Stimulated activated effector memory CD8-positive, alpha-beta T cell treated with anti-CD3 and anti-CD28 coated beads, Interleukin-12 subunit alpha, Interleukin-12 subunit beta, amount 100 ng/mL, for 72 hours (primary cell): Measurements from ENCODE around the gene SCFD2.
A peak's percentile ranks its signal among the peaks of the same experiment; 100 is the strongest.
"Not testable (repeated sequence)": the region's sequence is repeated elsewhere in the genome, so short reads cannot be mapped to it uniquely, and the experiment has no call there.

Source experiments
- ATAC-seq: fragments of 150-1000 bp; cut with Tn5 transposase; 2 replicates; pipeline ENCODE4 v1.10.0; 2021
- DNase-seq, 2 donors: peaks; one replicate each; pipeline ENCODE4 v3.0.0; 2021 to 2022; ENCODE audit warnings: low spot score in 2 of 2
- H3K27ac Mint-ChIP-seq: one replicate; pipeline ENCODE4 v1.8.0; 2022; ENCODE audit warnings: mild to moderate bottlenecking, mixed read lengths
- H3K36me3 Mint-ChIP-seq: one replicate; pipeline ENCODE4 v1.8.0; 2022; ENCODE audit warnings: mild to moderate bottlenecking, mixed read lengths
- H3K4me1 Mint-ChIP-seq: one replicate; pipeline ENCODE4 v1.8.0; 2022; ENCODE audit warnings: mixed read lengths
- H3K4me3 Mint-ChIP-seq: one replicate; pipeline ENCODE4 v1.8.0; 2022; ENCODE audit warnings: mild to moderate bottlenecking, mixed read lengths
- H3K9me3 Mint-ChIP-seq: one replicate; pipeline ENCODE4 v1.8.0; 2022; ENCODE audit warnings: mixed read lengths

SCFD2 gene

GRCh38 chr4:53365486-53366300 lies at the start of gene SCFD2:
TSS of gene SCFD2 (minus strand) at chr4:53366061.
- ATAC-seq: peak; percentile 99
- no peaks in the 10 kb centered on the region for H3K9me3 Mint-ChIP-seq
- peaks cover 38% of the 10 kb centered on the region for H3K4me1 Mint-ChIP-seq
- DNase-seq: peak; percentile 95 to 98
- H3K4me3 Mint-ChIP-seq: peak within 1 kb of the TSS; percentile 79
- peaks cover 13% of the 10 kb centered on the region for H3K36me3 Mint-ChIP-seq
- H3K27ac Mint-ChIP-seq: peak within 1 kb of the TSS; percentile 93

- peaks cover 39% of the 10 kb centered on the region for H3K4me1 Mint-ChIP-seq
- DNase-seq, H3K27ac Mint-ChIP-seq, H3K4me3 Mint-ChIP-seq, H3K9me3 Mint-ChIP-seq, ATAC-seq: not testable (repeated sequence)
- H3K36me3 Mint-ChIP-seq: peaks cover 37% of the 10 kb centered on the region
These were observed 43.6 kb upstream of the SCFD2 start for GRCh38 chr4:53409479-53409878.

- no peaks in the 10 kb centered on the region for H3K9me3 Mint-ChIP-seq
These were observed 14.4 kb upstream of the SCFD2 start for GRCh38 chr4:53380221-53380620.

GRCh38 chr4:53378171-53378482 lies 12.3 kb upstream of the SCFD2 start:
- DNase-seq (no peak), ATAC-seq (no peak)
- Mint-ChIP-seq H3K9me3 (no peaks in the 10 kb centered on the region), H3K4me3 (peak overlapping the region; percentile 87), H3K4me1 (peaks cover 24% of the 10 kb centered on the region), H3K36me3 (peaks cover 54% of the 10 kb centered on the region), H3K27ac (peak overlapping the region; percentile 99)

More at GRCh38 chr4:53380221-53380620, 14.4 kb upstream of the SCFD2 start:
- H3K4me3 Mint-ChIP-seq: no peak overlapping the region
- H3K36me3 Mint-ChIP-seq: peaks cover 75% of the 10 kb centered on the region
- DNase-seq (no peak), ATAC-seq (no peak)
- H3K27ac Mint-ChIP-seq: no peak overlapping the region
- H3K4me1 Mint-ChIP-seq: peaks cover 24% of the 10 kb centered on the region

GRCh38 chr4:53377319-53378170 lies 11.7 kb upstream of the SCFD2 start, which contains the start of gene FIP1L1:
TSS of gene FIP1L1 (plus strand) at chr4:53377641. CDS start at chr4:53377839, 198 bp downstream.
- no peaks in the 10 kb centered on the region for H3K9me3 Mint-ChIP-seq
- H3K4me1 Mint-ChIP-seq: peaks cover 24% of the 10 kb centered on the region
- DNase-seq (peak; percentile 96 to 99), ATAC-seq (peak; percentile 96)
- peak within 1 kb of the TSS; percentile 87 for H3K4me3 Mint-ChIP-seq
- H3K36me3 Mint-ChIP-seq: peaks cover 48% of the 10 kb centered on the region
- peak within 1 kb of the TSS; percentile 99 for H3K27ac Mint-ChIP-seq

GRCh38 chr4:53376900-53377299 lies 11.0 kb upstream of the SCFD2 start:
- no peak for DNase-seq
- peaks cover 42% of the 10 kb centered on the region for H3K36me3 Mint-ChIP-seq
- ATAC-seq: no peak
- H3K9me3 Mint-ChIP-seq: no peaks in the 10 kb centered on the region
- H3K4me3 Mint-ChIP-seq: peak overlapping the region; percentile 87
- peaks cover 24% of the 10 kb centered on the region for H3K4me1 Mint-ChIP-seq
- H3K27ac Mint-ChIP-seq: peak overlapping the region; percentile 99

GRCh38 chr4:53374777-53375258 lies 9.0 kb upstream of the SCFD2 start:
- Mint-ChIP-seq H3K9me3 (no peaks in the 10 kb centered on the region), H3K4me1 (peaks cover 16% of the 10 kb centered on the region), H3K4me3 (no peak overlapping the region), H3K36me3 (peaks cover 23% of the 10 kb centered on the region), H3K27ac (no peak overlapping the region)
- no peak for ATAC-seq
- DNase-seq: no peak

- no peak for ATAC-seq
- peaks cover 3% of the 10 kb centered on the region for H3K36me3 Mint-ChIP-seq
- H3K27ac Mint-ChIP-seq: no peak overlapping the region
These were observed 6.1 kb upstream of the SCFD2 start for GRCh38 chr4:53371843-53372521.

GRCh38 chr4:53371049-53371448 lies 5.2 kb upstream of the SCFD2 start:
- H3K27ac Mint-ChIP-seq: no peak overlapping the region
- peaks cover 2% of the 10 kb centered on the region for H3K36me3 Mint-ChIP-seq
- H3K4me1 Mint-ChIP-seq: peaks cover 8% of the 10 kb centered on the region
- no peak overlapping the region for H3K4me3 Mint-ChIP-seq
- ATAC-seq (no peak), DNase-seq (no peak)
- H3K9me3 Mint-ChIP-seq: no peaks in the 10 kb centered on the region

More at GRCh38 chr4:53371843-53372521, 6.1 kb upstream of the SCFD2 start:
- Mint-ChIP-seq H3K4me3 (no peak overlapping the region), H3K4me1 (peaks cover 2% of the 10 kb centered on the region), H3K9me3 (no peaks in the 10 kb centered on the region)
- DNase-seq: no peak

GRCh38 chr4:53367721-53368120 lies 1.9 kb upstream of the SCFD2 start:
- Mint-ChIP-seq H3K4me3 (no peak overlapping the region), H3K9me3 (no peaks in the 10 kb centered on the region), H3K4me1 (peaks cover 22% of the 10 kb centered on the region), H3K27ac (no peak overlapping the region), H3K36me3 (peaks cover 13% of the 10 kb centered on the region)
- DNase-seq (no peak), ATAC-seq (no peak)

GRCh38 chr4:53366301-53366716 lies 448 bp upstream of the SCFD2 start:
- no peak for DNase-seq
- peak overlapping the region; percentile 79 for H3K4me3 Mint-ChIP-seq
- peak; percentile 57 for ATAC-seq
- peaks cover 33% of the 10 kb centered on the region for H3K4me1 Mint-ChIP-seq
- H3K9me3 Mint-ChIP-seq: no peaks in the 10 kb centered on the region
- H3K27ac Mint-ChIP-seq: peak overlapping the region; percentile 93
- H3K36me3 Mint-ChIP-seq: peaks cover 13% of the 10 kb centered on the region

- Mint-ChIP-seq H3K4me1 (peaks cover 43% of the 10 kb centered on the region), H3K4me3 (peak overlapping the region; percentile 79), H3K36me3 (peaks cover 13% of the 10 kb centered on the region), H3K9me3 (no peaks in the 10 kb centered on the region), H3K27ac (peak overlapping the region; percentile 93)
- DNase-seq: no peak
- ATAC-seq: peak; percentile 22
These were observed 758 bp downstream of the SCFD2 start for GRCh38 chr4:53365121-53365485.

GRCh38 chr4:53364624-53365023 lies 1.2 kb downstream of the SCFD2 start:
- Mint-ChIP-seq H3K4me3 (peak overlapping the region; percentile 79), H3K36me3 (peaks cover 13% of the 10 kb centered on the region), H3K9me3 (no peaks in the 10 kb centered on the region), H3K4me1 (peaks cover 47% of the 10 kb centered on the region), H3K27ac (peak overlapping the region; percentile 93)
- DNase-seq (no peak), ATAC-seq (no peak)

GRCh38 chr4:53362093-53362492 lies 3.8 kb downstream of the SCFD2 start:
- no peaks in the 10 kb centered on the region for H3K9me3 Mint-ChIP-seq
- DNase-seq: no peak
- peaks cover 13% of the 10 kb centered on the region for H3K36me3 Mint-ChIP-seq
- H3K4me3 Mint-ChIP-seq: peak overlapping the region; percentile 14
- H3K4me1 Mint-ChIP-seq: peaks cover 49% of the 10 kb centered on the region
- ATAC-seq: no peak
- H3K27ac Mint-ChIP-seq: peak overlapping the region; percentile 3

GRCh38 chr4:53361451-53361850 lies 4.4 kb downstream of the SCFD2 start:
- H3K4me3 Mint-ChIP-seq: no peak overlapping the region
- peaks cover 46% of the 10 kb centered on the region for H3K4me1 Mint-ChIP-seq
- DNase-seq: no peak
- ATAC-seq: no peak
- no peaks in the 10 kb centered on the region for H3K9me3 Mint-ChIP-seq
- H3K36me3 Mint-ChIP-seq: peaks cover 13% of the 10 kb centered on the region
- H3K27ac Mint-ChIP-seq: no peak overlapping the region
